Skeletal muscle tissue (tissue), 4 donors: Measurements from ENCODE around the gene UBN2. TPM values are rescaled to one million over a fixed set of nuclear protein-coding genes. Genes with fewer than 3 reads are reported as not detected.
"Not testable (repeated sequence)": the region's sequence is repeated elsewhere in the genome, so short reads cannot be mapped to it uniquely, and the experiment has no call there.

ENCODE experiments used
- H3K27ac ChIP-seq: one replicate; pipeline ENCODE4 v1.7.0; 2013; ENCODE audit warnings: mild to moderate bottlenecking, low read depth, low read length, inconsistent platforms
- H3K27me3 ChIP-seq, 3 donors: one replicate each; pipeline ENCODE4 v1.7.0; 2013; ENCODE audit warnings: low read length in 3 of 3; ENCODE audit not compliant: control insufficient read depth in 3 of 3, insufficient read depth in 3 of 3
- H3K36me3 ChIP-seq, 3 donors: one replicate each; pipeline ENCODE4 v1.7.0; 2013; ENCODE audit warnings: low read length in 3 of 3; ENCODE audit not compliant: control insufficient read depth in 3 of 3, insufficient read depth in 3 of 3
- H3K4me1 ChIP-seq, 3 donors: one replicate each; pipeline ENCODE4 v1.7.0; 2013; ENCODE audit warnings: low read length in 3 of 3, mild to moderate bottlenecking in 3 of 3; ENCODE audit not compliant: control insufficient read depth in 3 of 3, insufficient read depth in 3 of 3
- H3K4me3 ChIP-seq, 3 donors: one replicate each; pipeline ENCODE4 v1.7.0; 2013; ENCODE audit warnings: low read length in 3 of 3
- H3K9ac ChIP-seq, 3 donors: one replicate each; pipeline ENCODE4 v1.7.0; 2013; ENCODE audit warnings: low read length in 3 of 3, mild to moderate bottlenecking in 3 of 3, moderate library complexity in 2 of 3, low read depth in 1 of 3
- H3K9me3 ChIP-seq, 3 donors: one replicate each; pipeline ENCODE4 v1.7.0; 2013; ENCODE audit warnings: low read length in 3 of 3; ENCODE audit not compliant: control insufficient read depth in 3 of 3
- total RNA-seq: library from RNA; depleted of rRNA; stranded (reverse); fragments of >200 nt; gene quantifications from one replicate; pipeline ENCODE4 v1.2.3, GENCODE V29; 2014
- donor health status: Osteomylitis.

The UBN2 gene
- total RNA-seq, 1 donor from 2014 or later, result 11.5 TPM

DNA sequence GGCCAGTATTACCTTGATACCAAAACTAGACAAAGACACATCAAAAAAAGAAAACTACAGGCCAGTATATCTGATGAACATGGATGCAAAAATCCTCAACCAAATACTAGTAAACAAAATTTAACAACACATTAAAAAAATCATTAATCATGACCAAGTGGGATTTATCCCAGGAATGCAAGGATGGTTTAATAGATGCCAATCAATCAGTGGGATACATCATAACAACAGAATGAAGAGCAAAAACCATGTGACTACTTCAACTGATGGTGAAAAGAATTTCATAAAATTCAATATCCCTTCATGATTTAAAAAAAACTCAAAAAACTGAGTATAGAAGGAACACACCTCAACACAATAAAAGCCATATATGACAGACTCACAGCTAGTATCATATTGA, 25.2 kb upstream of the UBN2 start:
- H3K4me1 ChIP-seq, result no peaks in the 10 kb centered on the region
- no peaks in the 10 kb centered on the region for H3K36me3 ChIP-seq
- no peak overlapping the region for H3K9ac ChIP-seq
- no peak overlapping the region for H3K4me3 ChIP-seq
- no peak overlapping the region for H3K27ac ChIP-seq
- no peaks in the 10 kb centered on the region for H3K27me3 ChIP-seq
- H3K9me3 ChIP-seq, result peaks cover 0 to 5% (median 3%) of the 10 kb centered on the region in 3 donors

DNA sequence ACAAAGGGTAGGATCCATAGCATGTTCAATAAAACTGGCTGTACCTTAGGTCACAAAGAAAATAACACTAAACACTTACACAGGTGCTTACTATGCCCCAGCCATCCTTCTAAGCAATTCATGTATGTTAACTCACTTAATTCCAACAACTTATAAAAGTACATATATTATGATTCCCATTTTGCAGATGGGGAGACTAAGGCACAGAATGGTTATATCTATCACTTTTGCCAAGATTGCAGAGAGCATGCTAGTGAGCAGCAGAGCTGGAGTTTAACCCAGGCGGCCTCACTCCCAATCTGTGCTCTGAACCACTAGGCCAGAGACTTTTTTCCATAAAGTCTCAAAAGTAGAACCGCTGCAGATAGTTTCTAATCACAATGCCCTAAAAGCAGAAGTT, 18.9 kb upstream of the UBN2 start:
- no peaks in the 10 kb centered on the region for H3K27me3 ChIP-seq
- H3K27ac ChIP-seq, result no peak overlapping the region
- H3K9ac ChIP-seq, result no peak overlapping the region
- no peak overlapping the region for H3K4me3 ChIP-seq
- no peaks in the 10 kb centered on the region for H3K9me3 ChIP-seq
- H3K36me3 ChIP-seq, result no peaks in the 10 kb centered on the region
- H3K4me1 ChIP-seq, result no peaks in the 10 kb centered on the region

DNA sequence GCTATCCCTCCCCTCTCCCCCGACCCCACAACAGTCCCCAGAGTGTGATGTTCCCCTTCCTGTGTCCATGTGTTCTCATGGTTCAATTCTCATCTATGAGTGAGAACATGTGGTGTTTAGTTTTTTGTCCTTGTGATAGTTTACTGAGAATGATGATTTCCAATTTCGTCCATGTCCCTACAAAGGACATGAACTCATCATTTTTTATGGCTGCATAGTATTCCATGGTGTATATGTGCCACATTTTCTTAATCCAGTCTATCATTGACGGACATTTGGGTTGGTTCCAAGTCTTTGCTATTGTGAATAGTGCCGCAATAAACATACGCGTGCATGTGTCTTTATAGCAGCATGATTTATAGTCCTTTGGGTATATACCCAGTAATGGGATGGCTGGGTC, 17.5 kb upstream of the UBN2 start:
- H3K4me3 ChIP-seq, H3K27ac ChIP-seq, H3K4me1 ChIP-seq, H3K36me3 ChIP-seq, H3K9me3 ChIP-seq, H3K9ac ChIP-seq, H3K27me3 ChIP-seq: not testable (repeated sequence)

DNA sequence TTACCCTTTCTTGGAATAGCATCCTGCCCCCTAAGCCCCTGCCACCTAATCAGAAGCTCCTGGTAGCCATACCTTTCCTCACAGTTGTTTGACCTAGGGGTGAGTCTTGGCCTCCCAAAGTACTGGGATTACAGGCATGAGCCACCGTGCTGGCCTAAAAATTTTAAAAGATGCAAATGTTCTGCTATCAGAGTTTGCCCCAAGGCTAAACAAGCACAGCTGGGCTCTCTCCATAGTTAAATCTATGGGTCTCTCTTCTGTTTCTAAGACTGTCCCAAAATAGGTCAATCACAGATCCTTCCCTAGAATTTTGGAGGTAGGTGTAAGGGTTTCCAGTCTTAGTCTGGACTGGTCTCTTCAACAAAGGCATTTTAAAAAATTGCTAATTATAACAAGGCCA, 12.9 kb upstream of the UBN2 start:
- H3K36me3 ChIP-seq, result no peaks in the 10 kb centered on the region
- no peak overlapping the region for H3K9ac ChIP-seq
- H3K9me3 ChIP-seq, result no peaks in the 10 kb centered on the region
- H3K4me3 ChIP-seq, result no peak overlapping the region
- no peaks in the 10 kb centered on the region for H3K4me1 ChIP-seq
- no peak overlapping the region for H3K27ac ChIP-seq
- H3K27me3 ChIP-seq, result no peaks in the 10 kb centered on the region

DNA sequence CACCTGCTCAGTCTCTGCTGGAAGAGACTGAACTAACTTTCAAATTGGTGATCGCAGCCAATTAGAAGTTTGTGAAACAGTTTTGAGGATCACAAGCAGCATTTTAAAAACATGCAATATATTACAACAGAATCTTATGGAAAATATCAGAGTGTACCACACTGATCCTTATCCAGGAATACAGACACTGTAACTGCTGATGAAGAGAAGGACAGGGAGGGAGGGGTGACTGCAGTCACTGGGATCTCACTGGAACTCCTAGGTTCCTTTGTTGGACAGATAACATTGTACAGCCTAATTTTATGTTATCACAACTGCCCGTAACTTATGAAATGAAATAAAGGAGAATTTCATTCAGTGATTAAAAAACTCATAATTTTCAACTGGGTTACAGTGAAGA, 6.8 kb upstream of the UBN2 start:
- Histone ChIP-seq H3K4me3 (no peak overlapping the region), H3K9me3 (no peaks in the 10 kb centered on the region)

DNA sequence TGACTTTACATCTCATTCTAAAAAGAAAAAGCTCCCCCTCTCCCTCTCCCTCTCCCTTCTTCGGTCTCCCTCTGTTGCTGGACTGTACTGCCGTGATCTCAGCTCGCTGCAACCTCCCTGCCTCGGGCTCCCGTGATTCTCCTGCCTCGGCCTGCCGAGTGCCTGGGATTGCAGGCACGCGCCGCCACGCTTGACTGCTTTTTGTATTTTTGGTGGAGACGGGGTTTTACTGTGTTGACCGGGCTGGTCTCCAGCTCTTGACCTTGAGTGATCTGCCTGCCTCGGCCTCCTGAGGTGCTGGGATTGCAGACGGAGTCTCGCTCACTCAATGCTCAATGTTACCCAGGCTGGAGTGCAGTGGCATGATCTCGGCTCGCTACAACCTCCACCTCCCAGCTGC, 6.2 kb upstream of the UBN2 start:
- H3K4me1 ChIP-seq, H3K36me3 ChIP-seq, H3K9me3 ChIP-seq, H3K9ac ChIP-seq, H3K27me3 ChIP-seq, H3K27ac ChIP-seq, H3K4me3 ChIP-seq: not testable (repeated sequence)

More for the DNA sequence above, 6.8 kb upstream of the UBN2 start:
- H3K9ac ChIP-seq, result no peak overlapping the region
- H3K27ac ChIP-seq, result no peak overlapping the region
- no peaks in the 10 kb centered on the region for H3K27me3 ChIP-seq
- H3K36me3 ChIP-seq, result no peaks in the 10 kb centered on the region
- no peaks in the 10 kb centered on the region for H3K4me1 ChIP-seq

DNA sequence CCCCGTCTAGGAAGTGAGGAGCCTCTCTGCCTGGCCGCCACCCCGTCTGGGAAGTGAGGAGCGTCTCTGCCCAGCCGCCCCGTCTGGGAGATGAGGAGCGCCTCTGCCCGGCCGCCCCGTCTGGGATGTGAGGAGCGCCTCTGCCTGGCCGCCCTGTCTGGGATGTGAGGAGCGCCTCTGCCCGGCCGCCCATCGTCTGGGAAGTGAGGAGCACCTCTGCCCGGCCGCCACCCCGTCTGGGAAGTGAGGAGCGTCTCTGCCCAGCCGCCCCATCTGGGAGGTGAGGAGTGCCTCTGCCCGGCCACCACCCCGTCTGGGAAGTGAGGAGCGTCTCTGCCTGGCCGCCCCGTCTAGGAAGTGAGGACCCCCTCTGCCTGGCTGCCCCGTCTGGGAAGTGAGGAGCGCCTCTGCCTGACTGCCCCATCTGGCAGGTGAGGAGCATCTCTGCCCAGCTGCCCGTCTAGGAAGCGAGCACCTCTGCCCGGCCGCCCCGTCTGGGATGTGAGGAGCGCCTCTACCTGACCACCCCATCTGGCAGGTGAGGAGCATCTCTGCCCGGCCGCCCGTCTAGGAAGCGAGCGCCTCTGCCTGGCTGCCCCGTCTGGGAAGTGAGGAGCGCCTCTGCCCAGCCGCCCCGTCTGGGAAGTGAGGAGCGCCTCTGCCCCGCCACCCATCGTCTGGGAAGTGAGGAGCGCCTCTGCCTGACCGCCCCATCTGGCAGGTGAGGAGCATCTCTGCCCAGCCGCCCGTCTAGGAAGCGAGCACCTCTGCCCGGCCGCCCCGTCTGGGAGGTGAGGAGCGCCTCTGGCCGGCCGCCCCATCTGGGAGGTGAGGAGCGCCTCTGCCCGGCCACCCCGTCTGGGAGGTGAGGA, 5.5 kb upstream of the UBN2 start:
- not testable (repeated sequence) for H3K4me3 ChIP-seq, H3K36me3 ChIP-seq, H3K27me3 ChIP-seq

DNA sequence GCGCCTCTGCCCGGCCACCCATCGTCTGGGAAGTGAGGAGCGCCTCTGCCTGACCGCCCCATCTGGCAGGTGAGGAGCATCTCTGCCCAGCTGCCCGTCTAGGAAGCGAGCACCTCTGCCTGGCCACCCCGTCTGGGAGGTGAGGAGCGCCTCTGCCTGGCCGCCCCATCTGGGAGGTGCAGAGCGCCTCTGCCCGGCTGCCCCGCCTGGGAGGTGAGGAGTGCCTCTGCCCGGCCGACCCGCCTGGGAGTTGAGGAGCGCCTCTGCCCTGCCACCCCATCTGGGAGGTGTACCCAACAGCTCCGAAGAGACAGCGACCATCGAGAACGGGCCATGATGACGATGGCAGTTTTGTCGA, 4.9 kb upstream of the UBN2 start:
- not testable (repeated sequence) for H3K36me3 ChIP-seq, H3K4me1 ChIP-seq, H3K27ac ChIP-seq, H3K27me3 ChIP-seq, H3K4me3 ChIP-seq, H3K9ac ChIP-seq, H3K9me3 ChIP-seq

More for the DNA sequence above, 5.5 kb upstream of the UBN2 start:
- not testable (repeated sequence) for H3K4me1 ChIP-seq, H3K9me3 ChIP-seq, H3K27ac ChIP-seq, H3K9ac ChIP-seq

DNA sequence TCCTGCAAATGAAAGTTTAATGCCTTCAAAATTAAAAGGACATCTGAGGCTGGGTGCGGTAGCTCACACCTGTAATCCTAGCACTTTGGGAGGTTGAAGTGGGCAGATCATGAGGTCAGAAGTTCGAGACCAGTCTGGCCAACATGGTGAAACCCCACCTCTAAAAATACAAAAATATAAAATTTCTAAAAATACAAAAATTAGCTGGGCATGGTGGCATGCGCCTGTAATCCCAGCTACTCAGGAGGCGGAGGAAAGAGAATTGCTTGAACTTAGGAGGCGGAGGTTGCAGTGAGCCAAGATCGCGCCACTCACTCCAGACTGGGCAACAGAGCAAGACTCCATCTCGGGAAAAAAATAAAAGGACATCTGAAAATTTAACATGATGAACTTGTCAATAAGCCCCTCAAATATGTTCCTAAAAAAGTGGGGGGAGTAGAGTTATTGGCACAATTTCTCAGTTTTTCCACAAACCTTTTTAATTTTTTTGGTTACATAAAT, 4.0 kb upstream of the UBN2 start:
- not testable (repeated sequence) for H3K4me3 ChIP-seq, H3K9me3 ChIP-seq, H3K27ac ChIP-seq, H3K27me3 ChIP-seq, H3K36me3 ChIP-seq, H3K4me1 ChIP-seq, H3K9ac ChIP-seq

DNA sequence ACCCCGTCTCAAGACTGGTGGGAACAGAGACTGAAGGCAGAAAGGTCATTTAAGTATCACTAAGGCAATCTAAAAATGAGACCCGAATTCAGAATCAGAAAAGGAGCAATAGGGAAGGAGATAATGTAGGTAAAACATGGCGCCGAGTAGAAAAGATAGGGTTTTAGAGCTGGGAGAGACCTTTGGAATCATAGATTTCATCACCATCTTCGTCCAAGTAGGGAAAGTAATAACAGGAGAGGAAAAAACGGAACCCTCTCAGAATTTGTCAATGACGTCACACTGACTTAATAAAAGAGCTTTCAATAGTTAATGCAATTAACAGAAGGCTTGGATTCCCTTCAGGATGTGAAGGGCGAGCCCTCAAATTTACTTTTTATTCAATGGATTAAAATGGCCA, 1.0 kb upstream of the UBN2 start:
- peak overlapping the region in 2 of 3 donors; percentile 92 for H3K4me3 ChIP-seq
- H3K36me3 ChIP-seq, result no peaks in the 10 kb centered on the region
- H3K9me3 ChIP-seq, result no peaks in the 10 kb centered on the region

More for the DNA sequence above, 1.0 kb upstream of the UBN2 start:
- H3K4me1 ChIP-seq, result peaks cover 13 to 14% (median 13%) of the 10 kb centered on the region in 3 donors
- no peaks in the 10 kb centered on the region for H3K27me3 ChIP-seq
- H3K9ac ChIP-seq, result peak overlapping the region in 2 of 3 donors; percentile 95 to 97
- H3K27ac ChIP-seq, result peak overlapping the region; percentile 87
